Measurements from ENCODE around the gene GPC5.

Gene GPC5

GRCh38 chr13:92101801-92102200 lies 703.4 kb downstream of the GPC5 start:
- H2AK5ac ChIP-seq (ENCODE audit: low read length), result no peak overlapping the region
- no peak overlapping the region for H3K18ac ChIP-seq (ENCODE audit: low read length)
- H3K36me3 ChIP-seq (ENCODE audit: control insufficient read depth, insufficient read depth, low read length), result no peaks in the 10 kb centered on the region
- no peaks in the 10 kb centered on the region for H3K27me3 ChIP-seq (ENCODE audit: insufficient read depth, low read length, poor library complexity)
- H3K23ac ChIP-seq (ENCODE audit: low read length), result no peak overlapping the region
- no peak overlapping the region for H3K56ac ChIP-seq (ENCODE audit: low read length)
- no peak overlapping the region for H4K5ac ChIP-seq (ENCODE audit: low read length)
- no peak overlapping the region for H3K4me3 ChIP-seq (ENCODE audit: low read length)
- no peak overlapping the region for H3K4me2 ChIP-seq (ENCODE audit: low read length)
- no peak overlapping the region for H4K8ac ChIP-seq (ENCODE audit: low read depth, low read length)
- H2BK15ac ChIP-seq (replicated peaks; ENCODE audit: low read depth), result no peak overlapping the region
- H3K79me1 ChIP-seq (ENCODE audit: low read length), result no peaks in the 10 kb centered on the region
- H3K79me2 ChIP-seq (ENCODE audit: control insufficient read depth, insufficient read depth, low read length), result no peaks in the 10 kb centered on the region
- DNase-seq, result no peak
- H3K4me1 ChIP-seq (ENCODE audit: control insufficient read depth, low read depth, low read length), result peaks cover 5% of the 10 kb centered on the region
- no peak overlapping the region for H2BK120ac ChIP-seq (ENCODE audit: low read depth, low read length)
- no peak overlapping the region for H2BK5ac ChIP-seq (ENCODE audit: low read length)
- H3K4ac ChIP-seq (ENCODE audit: low read depth, low read length), result no peak overlapping the region
- no peak overlapping the region for H3K9ac ChIP-seq (ENCODE audit: low read length)
- no peak overlapping the region for H3K27ac ChIP-seq (ENCODE audit: low read depth, low read length)

- H2BK15ac ChIP-seq (replicated peaks; ENCODE audit: low read depth), result peak overlapping the region; percentile 12
- H3K27ac ChIP-seq (ENCODE audit: low read depth, low read length), result no peak overlapping the region
- no peak overlapping the region for H2AK5ac ChIP-seq (ENCODE audit: low read length)
- H2BK120ac ChIP-seq (ENCODE audit: low read depth, low read length), result no peak overlapping the region
- H3K79me2 ChIP-seq (ENCODE audit: control insufficient read depth, insufficient read depth, low read length), result no peaks in the 10 kb centered on the region
- no peak overlapping the region for H3K56ac ChIP-seq (ENCODE audit: low read length)
- no peak overlapping the region for H3K18ac ChIP-seq (ENCODE audit: low read length)
- H4K5ac ChIP-seq (ENCODE audit: low read length), result no peak overlapping the region
- H3K79me1 ChIP-seq (ENCODE audit: low read length), result no peaks in the 10 kb centered on the region
- no peak overlapping the region for H3K23ac ChIP-seq (ENCODE audit: low read length)
- no peak overlapping the region for H3K9ac ChIP-seq (ENCODE audit: low read length)
- peak; percentile 69 for DNase-seq
- H3K4me2 ChIP-seq (ENCODE audit: low read length), result no peak overlapping the region
- H3K27me3 ChIP-seq (ENCODE audit: insufficient read depth, low read length, poor library complexity), result no peaks in the 10 kb centered on the region
- no peak overlapping the region for H4K8ac ChIP-seq (ENCODE audit: low read depth, low read length)
- no peak overlapping the region for H3K4me3 ChIP-seq (ENCODE audit: low read length)
- no peak overlapping the region for H3K4ac ChIP-seq (ENCODE audit: low read depth, low read length)
- no peak overlapping the region for H2BK5ac ChIP-seq (ENCODE audit: low read length)
- H3K36me3 ChIP-seq (ENCODE audit: control insufficient read depth, insufficient read depth, low read length), result no peaks in the 10 kb centered on the region
- H3K4me1 ChIP-seq (ENCODE audit: control insufficient read depth, low read depth, low read length), result peaks cover 5% of the 10 kb centered on the region
- WGBS (ENCODE audit: extremely low coverage, insufficient coverage, low lambda C conversion rate), result no CpG with 5 or more reads among the region's 6 CpGs
Measured at GRCh38 chr13:92103689-92104153, 705.3 kb downstream of the GPC5 start.

GRCh38 chr13:92122186-92122853 lies 723.9 kb downstream of the GPC5 start:
- no peak overlapping the region for H3K18ac ChIP-seq (ENCODE audit: low read length)
- H2BK15ac ChIP-seq (replicated peaks; ENCODE audit: low read depth), result no peak overlapping the region
- no peak overlapping the region for H4K5ac ChIP-seq (ENCODE audit: low read length)
- H2AK5ac ChIP-seq (ENCODE audit: low read length), result no peak overlapping the region
- H3K4ac ChIP-seq (ENCODE audit: low read depth, low read length), result no peak overlapping the region
- H3K4me1 ChIP-seq (ENCODE audit: control insufficient read depth, low read depth, low read length), result no peaks in the 10 kb centered on the region
- no peaks in the 10 kb centered on the region for H3K27me3 ChIP-seq (ENCODE audit: insufficient read depth, low read length, poor library complexity)
- no peaks in the 10 kb centered on the region for H3K79me1 ChIP-seq (ENCODE audit: low read length)
- WGBS (ENCODE audit: extremely low coverage, insufficient coverage, low lambda C conversion rate), result no CpG with 5 or more reads among the region's 9 CpGs
- no peak overlapping the region for H2BK120ac ChIP-seq (ENCODE audit: low read depth, low read length)
- H4K8ac ChIP-seq (ENCODE audit: low read depth, low read length), result no peak overlapping the region
- H3K27ac ChIP-seq (ENCODE audit: low read depth, low read length), result no peak overlapping the region
- no peaks in the 10 kb centered on the region for H3K36me3 ChIP-seq (ENCODE audit: control insufficient read depth, insufficient read depth, low read length)
- no peak overlapping the region for H2BK5ac ChIP-seq (ENCODE audit: low read length)
- H3K56ac ChIP-seq (ENCODE audit: low read length), result no peak overlapping the region
- H3K4me2 ChIP-seq (ENCODE audit: low read length), result no peak overlapping the region
- no peak overlapping the region for H3K9ac ChIP-seq (ENCODE audit: low read length)
- no peak overlapping the region for H3K23ac ChIP-seq (ENCODE audit: low read length)
- no peaks in the 10 kb centered on the region for H3K79me2 ChIP-seq (ENCODE audit: control insufficient read depth, insufficient read depth, low read length)
- no peak overlapping the region for H3K4me3 ChIP-seq (ENCODE audit: low read length)
- peak; percentile 31 for DNase-seq

GRCh38 chr13:92126399-92126798 lies 728.0 kb downstream of the GPC5 start:
- no peak overlapping the region for H4K8ac ChIP-seq (ENCODE audit: low read depth, low read length)
- no peak overlapping the region for H3K27ac ChIP-seq (ENCODE audit: low read depth, low read length)
- no peak overlapping the region for H3K4me3 ChIP-seq (ENCODE audit: low read length)
- no peaks in the 10 kb centered on the region for H3K79me1 ChIP-seq (ENCODE audit: low read length)
- no peaks in the 10 kb centered on the region for H3K36me3 ChIP-seq (ENCODE audit: control insufficient read depth, insufficient read depth, low read length)
- no peak overlapping the region for H2BK120ac ChIP-seq (ENCODE audit: low read depth, low read length)
- H3K4me2 ChIP-seq (ENCODE audit: low read length), result no peak overlapping the region
- no peak overlapping the region for H2AK5ac ChIP-seq (ENCODE audit: low read length)
- no peak overlapping the region for H3K4ac ChIP-seq (ENCODE audit: low read depth, low read length)
- no peak overlapping the region for H3K56ac ChIP-seq (ENCODE audit: low read length)
- H3K18ac ChIP-seq (ENCODE audit: low read length), result no peak overlapping the region
- WGBS (ENCODE audit: extremely low coverage, insufficient coverage, low lambda C conversion rate), result no CpG with 5 or more reads among the region's 2 CpGs
- H3K79me2 ChIP-seq (ENCODE audit: control insufficient read depth, insufficient read depth, low read length), result no peaks in the 10 kb centered on the region
- no peaks in the 10 kb centered on the region for H3K27me3 ChIP-seq (ENCODE audit: insufficient read depth, low read length, poor library complexity)
- no peak overlapping the region for H2BK5ac ChIP-seq (ENCODE audit: low read length)
- no peak overlapping the region for H2BK15ac ChIP-seq (replicated peaks; ENCODE audit: low read depth)
- H4K5ac ChIP-seq (ENCODE audit: low read length), result no peak overlapping the region
- DNase-seq, result no peak
- H3K23ac ChIP-seq (ENCODE audit: low read length), result no peak overlapping the region
- H3K9ac ChIP-seq (ENCODE audit: low read length), result no peak overlapping the region
- no peaks in the 10 kb centered on the region for H3K4me1 ChIP-seq (ENCODE audit: control insufficient read depth, low read depth, low read length)

DNA sequence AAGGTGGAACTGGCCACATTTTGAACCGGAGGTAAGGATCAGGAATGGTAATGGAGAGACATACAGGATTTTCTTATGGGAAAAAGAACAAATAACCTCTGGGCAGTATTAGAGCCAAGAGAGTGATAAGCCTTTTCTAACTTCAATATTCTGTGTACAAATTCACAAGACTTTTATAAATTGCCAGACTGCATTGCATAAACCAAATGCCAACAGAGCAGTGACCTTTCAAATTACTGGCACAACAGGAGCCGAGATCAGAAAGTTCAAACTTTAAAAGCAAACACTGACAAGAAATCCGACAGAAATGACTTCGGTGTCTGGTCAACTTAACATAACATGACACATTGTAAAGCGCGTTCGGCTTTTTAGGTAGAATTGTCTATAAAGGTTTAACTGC lies 737.1 kb downstream of the GPC5 start:
- no CpG with 5 or more reads among the region's 7 CpGs for WGBS (ENCODE audit: extremely low coverage, insufficient coverage, low lambda C conversion rate)
- no peak overlapping the region for H2BK120ac ChIP-seq (ENCODE audit: low read depth, low read length)
- no peak overlapping the region for H4K8ac ChIP-seq (ENCODE audit: low read depth, low read length)
- H3K4me1 ChIP-seq (ENCODE audit: control insufficient read depth, low read depth, low read length), result no peaks in the 10 kb centered on the region
- H2BK15ac ChIP-seq (replicated peaks; ENCODE audit: low read depth), result no peak overlapping the region
- no peak overlapping the region for H3K4ac ChIP-seq (ENCODE audit: low read depth, low read length)
- no peak overlapping the region for H3K4me3 ChIP-seq (ENCODE audit: low read length)
- H3K79me2 ChIP-seq (ENCODE audit: control insufficient read depth, insufficient read depth, low read length), result no peaks in the 10 kb centered on the region
- H2AK5ac ChIP-seq (ENCODE audit: low read length), result no peak overlapping the region
- no peak overlapping the region for H3K56ac ChIP-seq (ENCODE audit: low read length)
- no peak overlapping the region for H3K23ac ChIP-seq (ENCODE audit: low read length)
- no peak for DNase-seq
- H3K36me3 ChIP-seq (ENCODE audit: control insufficient read depth, insufficient read depth, low read length), result no peaks in the 10 kb centered on the region
- no peaks in the 10 kb centered on the region for H3K79me1 ChIP-seq (ENCODE audit: low read length)
- H2BK5ac ChIP-seq (ENCODE audit: low read length), result no peak overlapping the region
- H3K4me2 ChIP-seq (ENCODE audit: low read length), result no peak overlapping the region
- no peak overlapping the region for H3K9ac ChIP-seq (ENCODE audit: low read length)
- H3K27ac ChIP-seq (ENCODE audit: low read depth, low read length), result no peak overlapping the region
- H3K18ac ChIP-seq (ENCODE audit: low read length), result no peak overlapping the region
- H3K27me3 ChIP-seq (ENCODE audit: insufficient read depth, low read length, poor library complexity), result no peaks in the 10 kb centered on the region
- H4K5ac ChIP-seq (ENCODE audit: low read length), result no peak overlapping the region
